Right lobe of liver (tissue), 6 donors: ENCODE data around the gene CD74. TPM values are rescaled to one million over a fixed set of nuclear protein-coding genes. Genes with fewer than 3 reads are reported as not detected.

Source experiments
- ATAC-seq, 4 donors: fragments of 200-7000 bp; cut with Tn5 transposase; one replicate each; pipeline ENCODE4 v1.9.1; 2020; ENCODE audit warnings: mild to moderate bottlenecking in 4 of 4, moderate library complexity in 4 of 4
- DNase-seq, 3 donors: peaks; one replicate each; pipeline ENCODE4 v3.0.0-alpha.2; 2020
- H3K27ac ChIP-seq, 3 donors: fragments of 200-600 bp; one replicate each; pipeline ENCODE4 v1.8.0; 2022
- H3K27me3 ChIP-seq, 2 donors: fragments of 200-600 bp; one replicate each; pipeline ENCODE4 v1.8.0; 2022
- H3K36me3 ChIP-seq, 4 donors: fragments of 200-600 bp; sonication (generic) in 1 of 4; one replicate each; pipeline versions ENCODE4 v1.5.1 to v1.8.0; 2017 to 2022; ENCODE audit warnings: control low read depth in 1 of 4
- H3K4me1 ChIP-seq, 4 donors: fragments of 200-600 bp; sonication (generic) in 1 of 4; one replicate each; pipeline versions ENCODE4 v1.5.1 to v1.8.0; 2017 to 2022; ENCODE audit warnings: control low read depth in 1 of 4
- H3K4me3 ChIP-seq, 3 donors: fragments of 200-600 bp; one replicate each; pipeline ENCODE4 v1.8.0; 2022
- H3K9me3 ChIP-seq, 4 donors: fragments of 200-600 bp; sonication (generic) in 1 of 4; one replicate each; pipeline versions ENCODE4 v1.5.1 to v1.8.0; 2017 to 2022; ENCODE audit warnings: control low read depth in 1 of 4
- POLR2A ChIP-seq: fragments of 450-650 bp; IDR thresholded peaks from one replicate; pipeline ENCODE4 v1.6.1; 2017; ENCODE audit warnings: antibody characterized with exemption, mild to moderate bottlenecking
- WGBS: methylation state at CpG from one replicate; pipeline ENCODE4 v1.1.6; 2018; ENCODE audit warnings: low coverage, low lambda C conversion rate; ENCODE audit not compliant: insufficient coverage; ENCODE audit errors: missing lambda C conversion rate; 5-methylcytosine and 5-hydroxymethylcytosine counted together
- intact Hi-C, 2 donors: fragments of 100-400 bp; cut with DNase I; formaldehyde crosslinking; loops; one replicate each; pipeline versions ENCODE4 v1.11.2 to v1.14.1; 2022
- total RNA-seq, 6 experiments: library from RNA; depleted of rRNA in 2 of 6; stranded (reverse); fragments of >200 nt in 2 of 6; fragmentation: NEBNext Ultra II Directional in 3 of 6; extraction: Animal tissue kit (Norgen Biotek cat#: 25700) in 3 of 6; gene quantifications; one replicate each; pipeline versions ENCODE4 v1.1.0 to v1.2.4, GENCODE V29; 2016 to 2023
- TF ChIP-seq, protein P1 (sequence below), 4 donors: fragments of 200-600 bp in 3 of 4; fragments of 450-650 bp in 1 of 4; IDR thresholded peaks; one replicate each; pipeline versions ENCODE4 v1.5.1 to v1.8.0; 2016 to 2022; ENCODE audit warnings: antibody characterized with exemption in 4 of 4, mild to moderate bottlenecking in 2 of 4
- donor health status: DM: no; HTN: yes; CAD: no.
- donor health status: DM: no; HTN: no; CAD: no.
- donor health status: DM: no; HTN: no; CAD: no.
- donor health status: DM: no; HTN: yes; CAD: no.
- donor health status: DM: no; HTN: yes; CAD: no.

The CD74 gene
- total RNA-seq, 6 experiments from 2014 or later, result 68.4 to 549 (median 211) TPM

DNA sequence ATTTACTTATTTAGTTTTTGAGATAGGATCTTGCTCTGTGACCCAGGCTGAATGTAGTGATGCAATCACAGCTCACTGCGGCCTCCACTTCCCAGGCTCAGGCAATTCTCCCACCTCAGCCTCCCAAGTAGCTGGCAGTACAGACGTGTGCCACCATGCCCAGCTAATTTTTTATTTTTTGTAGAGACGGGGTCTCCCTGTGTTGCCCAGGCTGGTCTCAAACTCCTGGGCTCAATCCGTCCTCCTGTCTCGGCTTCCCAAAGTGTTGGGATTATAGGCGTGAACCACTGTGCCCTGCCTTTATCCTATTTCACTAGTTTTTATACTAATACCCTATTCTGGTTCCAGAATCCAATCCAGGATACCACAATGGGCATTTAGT is 30.0 kb upstream of the CD74 start:
- intact Hi-C loops, result no loop called here
- 72% methylated on average over 5 of the region's 6 CpGs for whole genome bisulfite sequencing
- H3K36me3 ChIP-seq, result peaks cover 24 to 48% (median 37%) of the 10 kb centered on the region in 4 donors

DNA sequence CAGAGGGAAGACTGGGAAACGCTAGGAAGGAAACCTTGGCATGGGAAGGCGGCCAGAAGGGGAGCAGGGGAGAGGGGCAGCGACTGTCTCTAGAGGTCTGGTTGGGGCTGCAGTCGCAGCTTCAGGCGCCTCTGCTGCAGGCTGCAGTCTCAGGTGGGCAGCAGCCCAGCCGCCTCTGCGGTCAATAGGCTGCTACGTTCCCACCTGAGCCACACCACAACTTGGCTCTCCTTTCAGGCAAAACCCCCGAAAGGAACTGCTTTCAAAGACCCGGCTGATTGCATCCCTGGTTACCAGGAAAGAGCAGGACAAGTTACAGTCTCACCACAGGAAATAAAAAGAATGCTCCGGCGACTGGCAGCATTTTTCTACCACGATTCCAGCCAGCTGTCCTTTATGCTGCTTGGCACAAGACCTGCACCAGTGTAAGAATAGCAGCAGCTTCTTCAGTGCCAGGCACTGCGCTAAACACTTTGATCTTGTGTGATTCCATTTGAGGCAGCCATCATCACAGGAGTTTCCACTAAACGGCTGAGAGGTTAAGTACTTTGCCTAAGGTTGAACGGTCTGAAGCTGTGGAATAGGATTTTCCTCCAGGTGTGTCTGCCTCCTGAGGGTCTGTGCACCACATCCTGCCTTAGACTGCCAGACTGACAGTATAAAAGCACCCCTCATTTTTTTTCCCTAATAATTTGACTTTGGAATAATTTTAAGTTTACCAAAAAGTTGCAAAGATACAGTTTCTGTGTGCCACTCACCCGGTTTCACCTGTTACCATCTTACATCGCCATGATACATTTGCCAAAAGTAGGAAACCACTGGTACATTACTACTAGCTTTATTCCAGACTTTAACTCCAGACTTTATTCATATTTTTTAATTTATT is 29.3 kb upstream of the CD74 start:
- Histone ChIP-seq H3K4me3 (no peak overlapping the region), H3K4me1 (no peaks in the 10 kb centered on the region), H3K27me3 (no peaks in the 10 kb centered on the region), H3K27ac (no peak overlapping the region), H3K36me3 (peaks cover 18 to 42% (median 32%) of the 10 kb centered on the region in 4 donors), H3K9me3 (no peaks in the 10 kb centered on the region)
- intact Hi-C loops, result no loop called here
- TF ChIP-seq POLR2A, result no peak
- WGBS, result 48% methylated on average over 12 of the region's 18 CpGs
- DNase-seq (peak in 1 of 3 donors; percentile 39), ATAC-seq (peak in 3 of 4 donors; percentile 11 to 15 (median 14))

More for the DNA sequence above, 30.0 kb upstream of the CD74 start:
- TF ChIP-seq POLR2A, result no peak
- TF ChIP-seq, protein P1, sequence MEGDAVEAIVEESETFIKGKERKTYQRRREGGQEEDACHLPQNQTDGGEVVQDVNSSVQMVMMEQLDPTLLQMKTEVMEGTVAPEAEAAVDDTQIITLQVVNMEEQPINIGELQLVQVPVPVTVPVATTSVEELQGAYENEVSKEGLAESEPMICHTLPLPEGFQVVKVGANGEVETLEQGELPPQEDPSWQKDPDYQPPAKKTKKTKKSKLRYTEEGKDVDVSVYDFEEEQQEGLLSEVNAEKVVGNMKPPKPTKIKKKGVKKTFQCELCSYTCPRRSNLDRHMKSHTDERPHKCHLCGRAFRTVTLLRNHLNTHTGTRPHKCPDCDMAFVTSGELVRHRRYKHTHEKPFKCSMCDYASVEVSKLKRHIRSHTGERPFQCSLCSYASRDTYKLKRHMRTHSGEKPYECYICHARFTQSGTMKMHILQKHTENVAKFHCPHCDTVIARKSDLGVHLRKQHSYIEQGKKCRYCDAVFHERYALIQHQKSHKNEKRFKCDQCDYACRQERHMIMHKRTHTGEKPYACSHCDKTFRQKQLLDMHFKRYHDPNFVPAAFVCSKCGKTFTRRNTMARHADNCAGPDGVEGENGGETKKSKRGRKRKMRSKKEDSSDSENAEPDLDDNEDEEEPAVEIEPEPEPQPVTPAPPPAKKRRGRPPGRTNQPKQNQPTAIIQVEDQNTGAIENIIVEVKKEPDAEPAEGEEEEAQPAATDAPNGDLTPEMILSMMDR (IDR thresholded peaks at IDR 0.05), result no peak
- H3K27me3 ChIP-seq, result no peaks in the 10 kb centered on the region
- no peaks in the 10 kb centered on the region for H3K9me3 ChIP-seq
- peak in 1 of 3 donors; percentile 5 for DNase-seq
- no peaks in the 10 kb centered on the region for H3K4me1 ChIP-seq
- no peak overlapping the region for H3K4me3 ChIP-seq
- no peak overlapping the region for H3K27ac ChIP-seq
- ATAC-seq, result no peak

DNA sequence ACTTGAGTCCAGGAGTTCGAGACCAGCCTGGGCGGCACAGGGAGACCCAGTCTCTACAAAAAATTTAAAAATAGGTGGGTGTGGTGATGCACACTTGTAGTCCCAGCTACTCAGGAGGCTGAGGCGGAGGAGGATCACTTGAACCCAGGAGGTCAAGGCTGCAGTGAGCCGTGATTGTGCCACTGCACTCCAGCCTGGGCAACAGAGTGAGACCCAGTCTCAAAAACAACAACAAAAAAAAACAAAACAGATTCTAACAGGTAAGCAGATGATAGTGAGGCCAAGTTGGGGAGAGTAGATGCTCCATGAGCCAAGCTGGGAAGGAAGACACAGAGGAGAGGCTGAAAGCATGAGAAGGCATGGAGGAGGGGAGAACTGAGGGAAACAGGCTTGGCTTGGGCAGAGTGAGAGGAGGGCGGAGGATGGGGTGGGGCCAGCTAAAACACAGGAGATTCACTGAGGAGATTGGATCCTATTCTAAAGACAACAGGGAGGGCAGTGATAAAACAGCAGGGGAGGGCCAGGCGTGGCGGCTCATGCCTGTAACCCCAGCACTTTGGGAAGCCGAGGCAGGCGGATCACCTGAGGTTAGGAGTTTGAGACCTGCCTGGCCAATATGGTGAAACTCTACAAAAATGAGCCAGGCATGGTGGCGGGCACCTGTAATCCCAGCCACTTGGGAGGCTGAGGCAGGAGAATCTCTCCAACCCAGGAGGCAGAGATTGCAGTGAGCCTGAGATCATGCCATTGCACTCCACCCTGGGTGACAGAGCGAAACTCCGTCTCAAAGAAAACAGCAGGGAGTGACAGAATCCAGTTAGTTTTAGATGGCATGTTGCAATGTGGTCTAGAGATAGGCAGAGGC is 28.5 kb upstream of the CD74 start:
- Histone ChIP-seq H3K36me3 (peaks cover 14 to 33% (median 23%) of the 10 kb centered on the region in 4 donors), H3K27ac (no peak overlapping the region), H3K9me3 (no peaks in the 10 kb centered on the region), H3K4me3 (no peak overlapping the region), H3K27me3 (no peaks in the 10 kb centered on the region), H3K4me1 (no peaks in the 10 kb centered on the region)
- 94% methylated on average over 12 of the region's 12 CpGs for WGBS
- DNase-seq (peak in 1 of 3 donors; percentile 16), ATAC-seq (peak in 1 of 4 donors; percentile 6)
- intact Hi-C loops, result no loop called here
- TF ChIP-seq, protein P1 (IDR thresholded peaks at IDR 0.05), result no peak
- TF ChIP-seq POLR2A, result no peak

DNA sequence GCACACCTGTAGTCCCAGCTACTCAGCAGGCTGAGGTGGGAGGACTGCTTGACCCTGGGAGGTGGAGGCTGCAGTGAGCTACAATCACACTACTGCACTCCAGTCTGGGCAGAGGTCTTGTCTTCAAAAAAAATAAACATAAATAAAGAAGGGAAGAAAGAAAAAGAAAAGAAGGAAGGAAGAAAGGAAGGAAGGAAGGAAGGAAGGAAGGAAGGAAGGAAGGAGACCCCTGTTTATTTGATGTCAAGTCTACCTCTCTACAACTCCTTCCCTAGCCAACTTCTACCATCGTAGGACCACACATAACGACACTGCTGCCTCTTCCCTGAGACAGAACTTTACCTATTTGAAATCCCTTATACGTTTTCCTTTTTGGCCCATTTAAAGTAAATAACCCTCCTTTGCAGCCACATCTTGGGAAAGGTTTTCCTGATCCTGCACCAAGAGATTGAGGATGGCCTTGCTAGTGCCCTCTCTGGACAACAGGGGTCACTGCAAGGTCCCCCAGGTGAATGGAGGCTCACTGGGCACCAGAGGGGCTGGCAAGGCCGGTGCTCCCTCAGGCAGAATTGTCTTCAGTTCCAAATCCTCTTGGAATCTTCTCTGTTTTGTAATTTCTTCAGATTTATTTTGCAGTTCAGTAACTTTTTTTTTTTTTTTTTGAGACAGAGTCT is 26.3 kb upstream of the CD74 start:
- ATAC-seq (peak; percentile 43 to 59 (median 54)), DNase-seq (peak in 1 of 3 donors; percentile 40)
- intact Hi-C loops, result no loop called here
- Histone ChIP-seq H3K27me3 (no peaks in the 10 kb centered on the region), H3K4me3 (no peak overlapping the region), H3K27ac (no peak overlapping the region), H3K9me3 (no peaks in the 10 kb centered on the region), H3K36me3 (peaks cover 4 to 11% (median 8%) of the 10 kb centered on the region in 4 donors), H3K4me1 (no peaks in the 10 kb centered on the region)
- WGBS, result 46% methylated on average over 4 of the region's 4 CpGs
- TF ChIP-seq, protein P1 (IDR thresholded peaks at IDR 0.05), result peak; percentile 23 to 63 (median 57)
- TF ChIP-seq POLR2A, result no peak
